Liver (tissue), 9 donors: Measurements from ENCODE around the gene RPTOR. TPM values are rescaled to one million over a fixed set of nuclear protein-coding genes. Genes with fewer than 3 reads are reported as not detected.

Experiments used
- DNase-seq: peaks from one replicate; pipeline ENCODE4 v3.0.0-alpha.2; 2017; ENCODE audit warnings: low spot score
- H3K27ac ChIP-seq, 2 donors: one replicate each; pipeline ENCODE4 v1.7.0; 2013; ENCODE audit warnings: inconsistent platforms in 2 of 2, low read length in 2 of 2, control low read depth in 1 of 2, low read depth in 1 of 2, mild to moderate bottlenecking in 1 of 2
- H3K27me3 ChIP-seq, 4 donors: one replicate each; pipeline versions ENCODE4 v1.6.1 to v1.7.0; 2013; ENCODE audit warnings: low read length in 3 of 4, inconsistent platforms in 1 of 4, mild to moderate bottlenecking in 1 of 4, moderate library complexity in 1 of 4; ENCODE audit not compliant: control insufficient read depth in 4 of 4, insufficient read depth in 4 of 4
- H3K36me3 ChIP-seq, 4 donors: one replicate each; pipeline versions ENCODE4 v1.6.1 to v1.7.0; 2013; ENCODE audit warnings: low read length in 3 of 4, mild to moderate bottlenecking in 3 of 4, low read depth in 1 of 4, moderate library complexity in 1 of 4; ENCODE audit not compliant: control insufficient read depth in 4 of 4, insufficient read depth in 3 of 4
- H3K4me1 ChIP-seq, 4 donors: one replicate each; pipeline versions ENCODE4 v1.6.1 to v1.7.0; 2013; ENCODE audit warnings: low read length in 3 of 4, mild to moderate bottlenecking in 3 of 4, moderate library complexity in 1 of 4; ENCODE audit not compliant: control insufficient read depth in 4 of 4, insufficient read depth in 4 of 4
- H3K4me3 ChIP-seq, 3 donors: one replicate each; pipeline versions ENCODE4 v1.6.1 to v1.7.0; 2013; ENCODE audit warnings: low read length in 3 of 3, control low read depth in 1 of 3, low read depth in 1 of 3, mild to moderate bottlenecking in 1 of 3
- H3K9ac ChIP-seq, 2 donors: one replicate each; pipeline ENCODE4 v1.7.0; 2013; ENCODE audit warnings: low read length in 2 of 2, mild to moderate bottlenecking in 2 of 2, moderate library complexity in 2 of 2, control low read depth in 1 of 2, low read depth in 1 of 2
- H3K9me3 ChIP-seq, 4 donors: one replicate each; pipeline versions ENCODE4 v1.6.1 to v1.7.0; 2013; ENCODE audit warnings: low read length in 3 of 4; ENCODE audit not compliant: control insufficient read depth in 4 of 4
- FOXA2 ChIP-seq: IDR thresholded peaks from 2 replicates; pipeline ENCODE4 v1.6.1; 2016; ENCODE audit warnings: antibody characterized with exemption
- GABPA ChIP-seq, 2 donors: IDR thresholded peaks in 1 of 2; conservative IDR thresholded peaks in 1 of 2; 2 replicates each; pipeline ENCODE4 v1.6.1; 2016; ENCODE audit warnings: antibody characterized with exemption in 2 of 2, mild to moderate bottlenecking in 1 of 2, moderate library complexity in 1 of 2
- HNF4A ChIP-seq, 2 donors: conservative IDR thresholded peaks; 2 replicates each; pipeline ENCODE4 v1.6.1; 2016; ENCODE audit warnings: antibody characterized with exemption in 2 of 2, mild to moderate bottlenecking in 2 of 2
- JUND ChIP-seq, 2 donors: IDR thresholded peaks; 2 replicates each; pipeline ENCODE4 v1.6.1; 2016; ENCODE audit warnings: antibody characterized with exemption in 2 of 2
- WGBS: extraction: QIAGEN DNeasy Blood & Tissue Kit; methylation state at CpG from one replicate; pipeline ENCODE4 v1.1.7; 2013; 5-methylcytosine and 5-hydroxymethylcytosine counted together
- polyA plus RNA-seq, 2 donors: library from polyadenylated mRNA; stranded (reverse) in 1 of 2; unstranded in 1 of 2; fragments of 200-250 nt in 1 of 2; fragments of >200 nt in 1 of 2; fragmentation: Nextera tagmentation in 1 of 2; extraction: Ambion mirVana in 1 of 2; gene quantifications; one replicate each; pipeline versions ENCODE4 v1.2.1 to v1.2.3, GENCODE V29; 2013 to 2015
- total RNA-seq, 2 donors: library from RNA; depleted of rRNA; stranded (reverse); fragments of >200 nt; gene quantifications; one replicate each; pipeline ENCODE4 v1.2.3, GENCODE V29; 2014
- TF ChIP-seq, protein P1 (sequence below): IDR thresholded peaks from 2 replicates; pipeline ENCODE4 v1.6.1; 2016; ENCODE audit warnings: antibody characterized with exemption
- TF ChIP-seq, protein P2 (sequence below): fragments of 150-350 bp; IDR thresholded peaks from 2 replicates; pipeline ENCODE4 v1.5.1; 2017; ENCODE audit warnings: improper control_type of control experiment, low read depth, low read length; ENCODE audit not compliant: missing input control
- TF ChIP-seq, protein P3 (sequence below): IDR thresholded peaks from 2 replicates; pipeline ENCODE4 v1.6.1; 2016; ENCODE audit warnings: antibody characterized with exemption
- donor health status: healthy.
- donor health status: healthy.
- donor health status: healthy.
- donor health status: healthy.
- donor health status: healthy.

Gene RPTOR
- total and polyA plus RNA-seq, 4 donors, result 4.8 to 25.4 (median 11.6) TPM

DNA sequence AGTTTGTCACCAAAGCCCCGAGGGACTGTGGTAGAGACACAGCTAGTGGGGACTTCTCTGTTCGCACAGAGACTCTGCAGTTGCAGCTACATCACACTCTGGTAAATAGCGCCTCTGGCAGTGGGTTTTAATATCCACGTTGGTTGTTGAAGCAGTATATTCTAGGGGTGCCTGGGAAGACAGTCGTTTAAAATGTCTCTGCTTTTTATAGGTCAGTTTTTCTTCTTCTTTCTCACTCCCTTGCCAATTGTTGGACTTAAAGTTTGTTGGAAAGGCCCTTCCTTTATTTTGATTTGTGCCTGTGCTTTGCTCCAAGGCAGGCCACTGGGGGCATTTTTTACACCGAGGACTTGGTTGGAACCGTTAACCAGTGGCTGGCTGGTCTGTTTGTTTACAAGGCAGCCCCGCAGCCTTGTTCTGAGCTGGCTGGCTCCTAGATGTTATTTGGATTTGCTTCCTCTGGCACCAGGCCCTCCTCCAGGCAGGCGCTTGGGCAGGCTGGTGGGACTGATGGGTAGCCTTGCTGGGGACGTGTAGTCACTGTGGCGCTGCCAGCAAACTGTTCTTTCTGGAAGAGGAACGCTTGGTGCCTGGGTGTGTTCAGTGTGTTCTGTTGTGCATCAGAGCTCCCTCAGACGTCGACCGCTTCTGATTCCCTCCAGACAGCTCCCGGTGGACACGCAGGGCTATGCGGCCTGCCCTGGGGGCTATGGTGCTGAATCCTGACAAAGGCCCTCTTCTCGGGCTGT lies 228.8 kb downstream of the RPTOR start (continued):
- TF ChIP-seq HNF4A (conservative IDR thresholded peaks at IDR 0.05), result no peak
- no peak for TF ChIP-seq GABPA (IDR thresholded peaks at IDR 0.05 in 1 of 2, conservative IDR thresholded peaks at IDR 0.05 in 1 of 2)

DNA sequence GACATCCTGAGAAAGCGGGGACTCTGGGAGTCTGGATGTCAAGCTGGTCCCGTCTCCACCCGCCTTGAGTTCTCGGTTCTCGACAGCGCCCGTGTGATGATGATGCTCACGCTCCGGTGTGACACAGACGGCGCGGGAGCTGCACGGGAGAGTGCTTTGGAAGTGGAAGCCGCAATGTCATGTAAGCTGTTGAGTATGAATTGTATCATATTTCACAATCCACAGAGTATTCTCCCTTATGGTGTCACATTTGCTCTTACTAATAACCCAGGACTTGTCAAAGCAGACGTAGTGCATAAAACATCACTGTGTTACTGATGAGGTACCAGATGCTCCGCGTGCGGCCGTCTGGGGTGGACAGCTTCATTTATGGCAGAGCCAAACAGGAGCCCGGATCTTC lies 229.5 kb downstream of the RPTOR start:
- Histone ChIP-seq H3K4me3 (no peak overlapping the region), H3K9me3 (no peaks in the 10 kb centered on the region), H3K27me3 (no peaks in the 10 kb centered on the region), H3K4me1 (no peaks in the 10 kb centered on the region), H3K36me3 (peaks cover 0 to 19% (median 0%) of the 10 kb centered on the region in 4 donors), H3K27ac (no peak overlapping the region), H3K9ac (no peak overlapping the region)
- DNase-seq, result no peak
- 96% methylated on average over 20 of the region's 20 CpGs for WGBS
- TF ChIP-seq, protein P1, sequence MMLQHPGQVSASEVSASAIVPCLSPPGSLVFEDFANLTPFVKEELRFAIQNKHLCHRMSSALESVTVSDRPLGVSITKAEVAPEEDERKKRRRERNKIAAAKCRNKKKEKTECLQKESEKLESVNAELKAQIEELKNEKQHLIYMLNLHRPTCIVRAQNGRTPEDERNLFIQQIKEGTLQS, result no peak
- TF ChIP-seq, protein P2, sequence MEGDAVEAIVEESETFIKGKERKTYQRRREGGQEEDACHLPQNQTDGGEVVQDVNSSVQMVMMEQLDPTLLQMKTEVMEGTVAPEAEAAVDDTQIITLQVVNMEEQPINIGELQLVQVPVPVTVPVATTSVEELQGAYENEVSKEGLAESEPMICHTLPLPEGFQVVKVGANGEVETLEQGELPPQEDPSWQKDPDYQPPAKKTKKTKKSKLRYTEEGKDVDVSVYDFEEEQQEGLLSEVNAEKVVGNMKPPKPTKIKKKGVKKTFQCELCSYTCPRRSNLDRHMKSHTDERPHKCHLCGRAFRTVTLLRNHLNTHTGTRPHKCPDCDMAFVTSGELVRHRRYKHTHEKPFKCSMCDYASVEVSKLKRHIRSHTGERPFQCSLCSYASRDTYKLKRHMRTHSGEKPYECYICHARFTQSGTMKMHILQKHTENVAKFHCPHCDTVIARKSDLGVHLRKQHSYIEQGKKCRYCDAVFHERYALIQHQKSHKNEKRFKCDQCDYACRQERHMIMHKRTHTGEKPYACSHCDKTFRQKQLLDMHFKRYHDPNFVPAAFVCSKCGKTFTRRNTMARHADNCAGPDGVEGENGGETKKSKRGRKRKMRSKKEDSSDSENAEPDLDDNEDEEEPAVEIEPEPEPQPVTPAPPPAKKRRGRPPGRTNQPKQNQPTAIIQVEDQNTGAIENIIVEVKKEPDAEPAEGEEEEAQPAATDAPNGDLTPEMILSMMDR, result no peak
- no peak for TF ChIP-seq FOXA2
- no peak for TF ChIP-seq HNF4A (conservative IDR thresholded peaks at IDR 0.05)
- TF ChIP-seq JUND (IDR thresholded peaks at IDR 0.05), result no peak
- TF ChIP-seq, protein P3, sequence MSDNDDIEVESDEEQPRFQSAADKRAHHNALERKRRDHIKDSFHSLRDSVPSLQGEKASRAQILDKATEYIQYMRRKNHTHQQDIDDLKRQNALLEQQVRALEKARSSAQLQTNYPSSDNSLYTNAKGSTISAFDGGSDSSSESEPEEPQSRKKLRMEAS, result no peak
- TF ChIP-seq GABPA (IDR thresholded peaks at IDR 0.05 in 1 of 2, conservative IDR thresholded peaks at IDR 0.05 in 1 of 2), result no peak

DNA sequence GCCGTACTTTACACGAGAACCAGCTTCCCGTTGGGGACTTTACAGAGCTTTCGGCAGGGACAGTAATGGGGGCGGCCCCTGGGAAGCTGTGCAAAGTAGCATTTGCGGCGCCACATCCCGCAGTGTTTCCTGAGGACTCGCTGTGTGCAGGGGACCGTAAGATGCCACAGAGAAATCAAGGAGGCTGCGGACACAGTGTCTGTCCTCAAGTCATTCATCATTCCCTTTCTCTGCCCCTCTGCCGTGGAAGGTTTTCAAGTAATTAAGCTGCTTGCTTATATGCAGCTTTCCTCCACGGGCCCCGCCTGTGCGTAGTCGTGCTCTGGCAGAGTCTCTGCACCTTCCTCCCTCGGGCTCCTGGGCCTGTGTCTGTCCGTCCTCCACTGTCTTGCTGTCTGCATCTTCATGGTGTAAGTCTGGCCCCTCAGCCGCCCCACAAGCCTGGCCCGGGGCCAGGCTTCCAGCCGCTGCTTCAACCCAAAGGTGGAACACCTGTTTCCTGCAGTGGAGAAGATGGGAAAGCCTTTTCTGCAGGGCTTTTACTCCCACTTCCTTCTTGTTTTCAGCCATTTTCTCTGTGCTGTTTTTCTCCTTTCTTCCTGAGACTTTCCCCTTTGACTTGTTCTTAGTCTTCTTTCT lies 230.1 kb downstream of the RPTOR start:
- 86% methylated on average over 21 of the region's 21 CpGs for WGBS
- no peaks in the 10 kb centered on the region for H3K9me3 ChIP-seq
- no peaks in the 10 kb centered on the region for H3K27me3 ChIP-seq
- no peak overlapping the region for H3K27ac ChIP-seq
- no peak for DNase-seq
- TF ChIP-seq HNF4A (conservative IDR thresholded peaks at IDR 0.05) (no peak), GABPA (IDR thresholded peaks at IDR 0.05 in 1 of 2, conservative IDR thresholded peaks at IDR 0.05 in 1 of 2) (no peak)
- H3K4me1 ChIP-seq, result no peaks in the 10 kb centered on the region
- peaks cover 0 to 23% (median under 1%) of the 10 kb centered on the region in 4 donors for H3K36me3 ChIP-seq
- no peak overlapping the region for H3K4me3 ChIP-seq
- H3K9ac ChIP-seq, result no peak overlapping the region

DNA sequence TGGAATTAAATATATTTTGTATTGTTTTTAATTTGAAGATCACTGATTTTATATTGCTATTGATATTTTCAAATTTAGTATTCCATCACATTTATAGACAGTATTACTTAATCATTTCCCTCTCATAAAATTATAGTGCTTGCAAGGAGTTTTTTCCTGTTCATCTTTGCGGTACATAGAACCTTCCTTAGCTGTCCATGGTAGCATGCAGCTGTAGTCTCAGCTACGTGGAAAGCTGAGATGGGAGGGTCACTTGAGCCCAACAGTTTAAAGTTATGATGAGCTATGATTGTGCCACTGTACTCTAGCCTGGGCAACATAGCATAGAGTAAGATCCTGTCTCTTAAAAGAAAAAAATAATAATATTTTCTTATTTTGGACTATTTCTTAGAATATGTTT lies 231.2 kb downstream of the RPTOR start:
- H3K4me1 ChIP-seq, result peaks cover 0 to 2% (median 0%) of the 10 kb centered on the region in 4 donors

More for the DNA sequence above, 231.2 kb downstream of the RPTOR start:
- no peak overlapping the region for H3K27ac ChIP-seq
- peaks cover 0 to 18% (median under 1%) of the 10 kb centered on the region in 4 donors for H3K36me3 ChIP-seq
- no peak overlapping the region for H3K4me3 ChIP-seq
- no peak for TF ChIP-seq FOXA2
- WGBS, result 96% methylated on average over 2 of the region's 2 CpGs
- no peaks in the 10 kb centered on the region for H3K9me3 ChIP-seq
- no peaks in the 10 kb centered on the region for H3K27me3 ChIP-seq
- no peak overlapping the region for H3K9ac ChIP-seq
- no peak for DNase-seq
